DOHH2 (cell line): Measurements from ENCODE around the gene RAET1L.

ENCODE experiments used
- CTCF ChIP-seq: fragments of 200-600 bp; sonication (generic); IDR thresholded peaks from one replicate; pipeline ENCODE4 v1.5.1; 2014; ENCODE audit warnings: antibody characterized with exemption, mild to moderate bottlenecking, low read depth, low read length; ENCODE audit not compliant: poor library complexity, severe bottlenecking
- EZH2phosphoT487 ChIP-seq: fragments of 200-600 bp; sonication (generic); IDR thresholded peaks from 2 replicates; pipeline ENCODE4 v1.6.1; 2017; ENCODE audit warnings: borderline replicate concordance, mild to moderate bottlenecking, antibody characterized with exemption, low read length, moderate library complexity, mixed read lengths

GRCh38 chr6:149999636-150000035, 25.7 kb downstream of the RAET1L start:
- no peak for TF ChIP-seq CTCF
- no peak for TF ChIP-seq EZH2phosphoT487
